AML-193 (cell line): ENCODE measurements around the gene LTBP1.
"Not testable (repeated sequence)": the region's sequence is repeated elsewhere in the genome, so short reads cannot be mapped to it uniquely, and the experiment has no call there.

Experiments
- DNase-seq, 2 experiments: peaks; one replicate each; lab custom pipeline; 2025; lab: John Stamatoyannopoulos, UW

Gene LTBP1

DNA sequence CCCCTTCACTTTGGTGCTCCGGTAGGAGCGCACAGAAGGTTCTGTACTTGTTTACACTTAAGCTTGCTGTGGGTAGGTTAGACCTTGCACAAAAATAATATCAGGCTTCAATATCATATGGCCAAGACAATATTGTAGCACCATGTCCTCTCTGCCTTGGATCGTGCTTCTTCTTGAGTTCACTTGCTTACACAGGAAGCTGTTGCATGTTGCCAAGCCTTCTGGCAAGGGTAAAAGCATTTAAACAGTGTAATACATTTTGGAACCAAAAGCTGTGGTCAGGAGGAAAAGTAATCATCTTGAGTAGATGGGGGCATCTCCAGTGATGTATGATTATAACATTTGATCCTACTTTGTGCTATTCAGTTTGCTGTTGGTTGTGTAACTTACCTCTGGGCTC lies 197.5 kb downstream of the LTBP1 start:
- no peak for DNase-seq

DNA sequence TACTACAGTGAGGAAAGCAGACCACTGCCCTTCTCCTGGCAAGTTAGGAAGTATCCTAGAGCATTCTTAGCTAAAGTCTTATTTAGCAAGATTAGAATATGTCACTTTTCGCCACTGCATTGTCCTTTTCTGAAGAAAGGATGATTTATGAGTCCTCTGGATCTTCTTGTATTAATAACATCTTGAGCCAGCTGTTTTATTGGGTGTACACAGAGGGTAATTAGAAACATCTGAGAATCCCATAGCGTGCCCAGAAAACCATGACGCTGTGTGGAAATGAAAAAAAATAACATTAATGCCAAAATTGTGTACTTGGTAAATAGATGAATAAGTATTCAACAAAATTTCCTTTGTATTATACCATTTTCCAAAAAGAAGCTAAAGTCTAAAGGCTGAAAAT lies 198.7 kb downstream of the LTBP1 start:
- DNase-seq = no peak

DNA sequence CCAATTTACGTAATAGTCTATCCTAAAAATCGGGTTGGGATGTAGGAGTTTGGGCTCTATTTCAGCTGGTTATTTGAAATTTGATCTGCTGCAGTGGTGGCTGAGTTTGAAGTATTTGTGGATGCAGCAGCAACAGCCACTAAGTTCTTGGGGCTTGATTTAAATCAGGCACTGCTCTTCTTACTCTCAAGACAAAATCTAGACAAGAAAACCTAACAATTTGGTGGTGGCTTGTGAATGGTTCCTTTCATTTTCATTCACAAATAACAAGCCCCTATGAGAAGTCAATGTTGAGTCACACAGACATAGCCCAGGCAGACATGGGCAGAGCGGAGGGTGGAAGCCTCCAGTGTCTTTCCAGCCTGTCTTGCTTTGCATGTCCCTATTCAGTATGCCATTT lies 199.3 kb downstream of the LTBP1 start:
- no peak for DNase-seq

DNA sequence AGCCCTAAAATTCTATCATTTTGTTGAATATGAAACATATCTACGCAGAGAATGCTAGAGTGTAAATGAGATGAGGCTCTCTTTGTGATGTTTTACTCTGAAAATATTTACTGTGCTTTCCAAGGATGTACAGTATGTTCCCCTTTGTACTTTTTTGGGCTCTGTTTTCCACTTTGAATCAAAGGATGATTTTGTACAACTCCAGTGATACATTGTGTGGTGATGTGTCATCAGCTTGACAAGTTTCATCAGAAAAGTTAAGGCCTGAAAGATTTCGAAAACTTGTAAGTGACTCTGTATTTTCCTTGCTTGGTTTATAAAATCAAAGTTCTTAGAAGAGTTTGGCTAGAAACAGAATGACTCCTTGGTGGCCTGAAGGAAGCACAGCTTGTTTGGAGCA lies 206.3 kb downstream of the LTBP1 start:
- no peak for DNase-seq

DNA sequence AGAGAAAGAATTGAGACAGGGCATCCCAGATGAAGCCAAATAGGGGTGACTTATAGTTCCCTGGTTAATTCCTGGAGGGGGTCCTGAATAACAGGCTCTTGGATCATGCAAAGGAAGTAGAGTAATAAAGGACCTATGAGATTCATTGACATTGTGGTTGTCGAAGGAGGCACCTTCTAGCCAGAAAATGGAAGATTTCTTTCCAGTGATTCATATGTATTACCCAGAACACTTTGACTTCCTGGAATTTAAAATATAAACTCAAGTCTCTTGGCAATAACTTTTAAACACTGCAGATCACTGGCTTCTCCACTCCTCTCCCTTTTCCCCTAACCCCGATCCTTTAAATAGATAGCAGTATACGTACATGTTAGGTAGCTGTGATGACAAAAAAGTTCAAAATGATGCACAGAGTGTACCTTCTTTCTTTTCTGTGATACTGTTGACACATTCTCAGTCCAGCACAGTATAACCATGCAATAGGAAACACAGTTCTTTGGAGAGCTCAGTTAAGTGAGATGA lies 211.8 kb downstream of the LTBP1 start:
- no peak for DNase-seq

DNA sequence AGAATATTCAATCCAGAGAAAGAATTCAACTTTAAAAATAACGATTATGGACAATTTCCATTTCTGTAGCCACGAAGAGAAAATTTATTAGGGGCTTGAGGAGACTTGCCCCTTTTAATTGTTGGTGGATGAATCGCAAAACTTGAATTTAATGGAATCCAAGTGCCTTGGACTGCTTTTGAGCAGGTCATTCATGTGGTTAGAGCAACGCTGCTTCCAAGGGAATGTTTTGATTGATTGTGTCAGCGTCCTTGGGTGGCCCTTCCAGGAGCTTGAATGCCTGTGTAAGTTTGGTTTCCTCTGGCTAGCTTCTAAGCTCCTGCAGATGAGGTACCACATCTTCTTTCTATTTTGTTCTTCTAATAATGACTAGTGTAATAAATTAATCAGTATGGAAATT lies 213.4 kb downstream of the LTBP1 start:
- DNase-seq = no peak

DNA sequence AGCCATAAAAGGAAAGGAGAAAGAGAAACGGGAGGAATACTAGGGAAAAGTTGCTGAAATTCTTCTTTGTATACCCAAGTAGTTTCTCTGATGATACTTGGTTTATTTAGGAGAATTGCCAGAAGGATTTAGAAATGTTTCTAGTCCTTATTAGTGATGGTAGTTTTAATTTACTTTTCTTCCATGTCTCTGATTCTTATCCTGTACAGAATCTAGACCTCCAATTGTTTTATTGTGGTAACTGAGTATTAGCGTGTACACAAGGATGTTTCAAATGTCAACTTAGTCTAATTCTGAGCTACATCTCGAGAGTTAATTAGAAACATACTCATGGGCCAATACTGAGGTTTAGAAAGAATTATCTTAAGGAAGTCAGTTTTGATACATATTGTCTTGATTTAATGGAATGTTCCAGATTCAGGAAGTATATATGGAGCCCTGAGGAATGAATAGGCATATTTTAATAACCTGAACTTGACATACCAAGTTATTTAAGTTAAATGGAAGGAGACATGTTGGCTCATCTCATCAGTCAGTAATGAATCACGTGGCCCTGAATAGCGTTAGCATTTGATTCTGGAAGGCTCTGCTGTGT lies 219.6 kb downstream of the LTBP1 start:
- no peak for DNase-seq

DNA sequence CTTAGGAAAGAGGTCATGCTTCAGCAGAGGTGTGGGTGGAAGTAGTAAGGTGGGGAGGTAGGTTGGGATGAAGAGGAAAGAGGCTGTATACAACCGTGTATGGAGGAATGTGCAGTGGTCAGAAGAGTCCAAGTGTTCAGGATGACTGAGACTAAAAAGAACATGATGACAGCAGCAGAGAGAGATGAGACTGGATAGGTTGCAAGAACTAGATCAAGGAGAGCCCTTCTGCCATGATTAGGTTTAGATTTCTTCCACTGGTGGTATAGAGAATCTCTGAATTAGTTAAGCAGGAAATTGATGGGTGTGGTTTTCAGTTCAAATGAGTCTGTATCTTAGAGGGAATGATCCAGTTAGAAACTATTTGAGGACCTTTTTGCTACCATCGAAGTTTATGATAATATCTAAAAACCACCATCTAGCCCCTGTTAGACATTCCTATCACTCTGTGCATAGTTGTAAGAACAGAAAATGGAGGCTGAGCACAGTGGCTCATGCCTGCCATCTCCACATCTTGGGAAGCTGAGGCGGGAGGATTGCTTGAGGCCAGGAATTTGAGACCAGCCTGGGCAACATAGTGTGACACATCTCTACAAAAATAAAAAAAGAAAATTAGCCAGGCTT lies 221.0 kb downstream of the LTBP1 start:
- no peak for DNase-seq

DNA sequence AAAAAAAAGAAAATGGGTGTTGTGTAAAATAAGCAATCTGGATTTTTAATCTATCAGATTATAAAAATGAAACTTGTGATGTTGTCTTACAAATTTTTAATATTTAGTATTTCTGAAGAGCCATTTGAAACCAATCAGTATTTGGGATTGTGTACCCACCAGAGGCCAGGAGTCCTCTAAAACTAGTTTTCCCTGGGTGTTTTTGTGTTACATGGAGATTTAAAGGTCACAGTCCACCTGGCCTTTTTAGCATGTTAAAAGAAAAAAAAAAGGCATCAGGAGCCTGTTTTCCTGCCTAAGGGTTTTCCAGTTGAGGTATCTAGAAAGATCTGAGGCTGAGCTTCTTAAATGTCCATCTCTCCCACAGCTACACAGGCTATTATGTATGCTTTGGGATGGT lies 221.7 kb downstream of the LTBP1 start:
- no peak for DNase-seq

DNA sequence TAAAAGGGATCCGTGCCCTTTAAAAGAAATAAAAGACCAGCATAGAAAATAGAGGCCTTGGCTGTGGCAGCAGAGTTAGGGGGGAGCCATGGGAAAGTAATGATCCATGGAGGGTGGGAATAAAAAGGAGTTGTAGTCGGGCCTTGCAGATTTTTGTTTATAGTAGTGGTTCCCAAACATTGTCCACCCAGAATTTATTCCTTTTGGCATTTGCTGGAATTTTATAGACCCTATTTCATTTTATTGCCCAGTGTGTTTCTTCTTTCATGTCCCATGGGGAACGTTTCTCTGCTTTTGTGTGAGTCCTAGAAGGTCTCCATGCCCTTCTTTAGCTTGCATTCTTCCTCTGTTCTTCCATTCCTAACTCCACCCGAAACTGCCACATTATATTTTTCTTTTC lies 222.2 kb downstream of the LTBP1 start:
- no peak for DNase-seq

DNA sequence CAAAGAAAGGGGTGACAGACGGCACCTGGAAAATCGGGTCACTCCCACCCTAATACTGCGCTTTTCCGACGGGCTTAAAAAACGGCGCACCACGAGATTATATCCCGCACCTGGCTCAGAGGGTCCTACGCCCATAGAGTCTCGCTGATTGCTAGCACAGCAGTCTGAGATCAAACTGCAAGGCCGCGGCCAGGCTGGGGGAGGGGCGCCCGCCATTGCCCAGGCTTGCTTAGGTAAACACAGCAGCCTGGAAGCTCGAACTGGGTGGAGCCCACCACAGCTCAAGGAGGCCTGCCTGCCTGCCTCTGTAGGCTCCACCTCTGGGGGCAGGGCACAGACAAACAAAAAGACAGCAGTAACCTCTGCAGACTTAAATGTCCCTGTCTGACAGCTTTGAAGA lies 223.5 kb downstream of the LTBP1 start:
- not testable (repeated sequence) for DNase-seq

DNA sequence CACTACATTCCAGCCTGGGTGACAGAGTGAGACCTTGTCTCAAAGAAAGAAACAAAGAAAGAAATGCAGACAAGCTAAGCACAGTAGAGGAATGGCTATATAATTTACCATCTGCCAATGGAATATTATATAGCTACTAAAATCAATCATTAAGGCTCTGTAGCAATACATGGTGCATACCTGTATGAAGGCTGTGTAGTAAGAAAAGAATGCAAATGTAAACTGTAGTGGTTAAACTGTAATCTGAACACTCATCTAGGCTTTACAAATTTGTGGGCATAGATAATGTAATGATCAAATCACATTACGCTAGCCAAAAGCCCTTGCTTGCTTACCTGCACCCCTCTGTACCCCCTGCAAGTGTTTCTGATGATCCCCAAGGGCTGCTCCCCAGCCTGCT lies 230.9 kb downstream of the LTBP1 start:
- no peak for DNase-seq

DNA sequence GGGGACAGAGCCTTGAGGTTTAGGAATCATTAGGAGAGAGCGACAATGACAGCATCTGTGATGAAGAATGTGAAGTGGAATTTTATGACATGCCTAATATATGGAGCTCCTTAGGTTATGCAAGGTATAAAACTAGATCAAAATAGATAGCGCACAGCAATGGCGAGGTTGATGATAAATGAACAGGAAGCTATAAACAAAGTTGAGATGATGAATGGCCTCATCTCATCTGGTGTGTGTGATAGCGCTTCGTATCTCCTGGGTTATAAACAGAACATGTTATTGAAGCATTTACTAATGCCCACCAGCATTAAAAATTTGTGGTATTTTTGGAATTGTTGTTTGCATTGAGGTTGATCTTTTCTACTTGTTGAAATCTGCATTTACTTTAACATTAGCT lies 231.5 kb downstream of the LTBP1 start:
- no peak for DNase-seq

DNA sequence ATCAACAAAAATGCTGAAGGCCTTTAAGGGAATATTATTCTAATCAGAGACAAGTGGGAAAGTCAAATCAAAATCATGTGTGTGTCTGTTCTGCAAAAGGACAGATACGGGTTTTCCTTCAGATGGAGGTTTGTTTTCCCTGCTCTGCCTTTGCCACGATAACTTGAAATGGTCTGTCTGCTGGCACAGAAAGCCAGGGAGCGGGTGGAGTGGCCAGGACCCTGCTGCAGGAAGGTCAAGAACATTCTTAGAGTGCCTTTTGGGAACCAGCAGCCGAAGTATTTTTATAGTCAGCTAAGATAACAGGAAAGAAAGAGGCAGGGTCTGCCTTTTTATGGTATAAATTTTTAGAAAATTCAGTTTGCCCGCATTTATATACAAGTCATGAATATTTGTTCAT lies 234.2 kb downstream of the LTBP1 start:
- DNase-seq = no peak

DNA sequence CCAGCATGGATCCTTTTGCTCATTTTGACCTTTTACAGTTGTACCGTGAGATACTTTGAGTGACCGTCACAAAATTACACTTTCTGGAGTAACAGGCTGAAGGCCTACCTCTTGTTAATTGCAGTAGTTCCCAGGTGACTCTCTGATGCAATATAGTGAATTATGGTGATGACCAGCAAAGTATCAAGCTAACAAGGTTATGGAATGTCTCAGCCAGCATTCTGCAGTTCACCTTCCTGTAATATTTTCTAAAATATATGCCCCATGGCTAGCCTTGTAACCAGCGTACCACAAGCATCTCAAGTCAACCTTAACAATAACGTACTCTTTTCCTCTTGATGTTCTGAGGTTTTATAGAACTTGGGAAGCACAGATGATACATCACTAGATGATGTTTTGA lies 234.7 kb downstream of the LTBP1 start:
- DNase-seq = no peak

DNA sequence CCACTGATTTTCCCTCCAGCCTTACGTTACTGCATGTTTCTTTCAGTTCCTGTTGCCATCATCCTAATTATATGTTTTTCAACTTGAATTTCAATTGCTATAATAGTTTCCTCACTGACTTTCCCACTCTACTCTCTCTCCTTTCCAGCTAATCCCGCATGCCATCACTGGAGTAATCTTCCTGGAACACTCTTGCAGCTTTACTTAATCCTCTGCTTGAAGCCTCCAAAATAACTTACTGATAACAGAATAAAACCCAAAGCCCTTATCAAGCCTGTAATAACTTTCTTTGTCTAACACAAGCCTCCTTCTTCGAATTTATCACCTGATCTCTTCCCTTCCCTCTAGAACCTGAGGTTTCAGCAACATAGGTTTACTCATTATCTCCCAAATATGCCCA lies 237.3 kb downstream of the LTBP1 start:
- DNase-seq = no peak

DNA sequence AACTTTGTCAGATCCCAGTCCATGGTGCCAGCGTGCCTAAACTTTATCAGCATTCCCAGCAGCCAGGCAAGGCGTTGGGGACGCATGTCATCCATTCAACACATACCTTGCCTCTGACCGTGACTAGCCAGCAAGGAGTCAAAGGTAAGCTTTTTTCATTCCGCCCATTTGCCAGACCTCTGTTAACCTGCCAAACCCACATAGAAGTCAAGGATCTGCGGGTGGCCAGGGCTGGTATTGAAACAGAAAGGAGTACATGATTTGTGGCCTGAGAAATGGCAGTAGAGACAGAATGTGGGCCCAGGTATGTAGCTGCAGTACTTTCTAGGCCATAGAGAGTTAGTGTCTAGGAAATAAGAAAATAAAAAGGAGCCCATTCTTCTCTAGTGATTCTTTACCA lies 240.2 kb downstream of the LTBP1 start:
- DNase-seq = no peak

DNA sequence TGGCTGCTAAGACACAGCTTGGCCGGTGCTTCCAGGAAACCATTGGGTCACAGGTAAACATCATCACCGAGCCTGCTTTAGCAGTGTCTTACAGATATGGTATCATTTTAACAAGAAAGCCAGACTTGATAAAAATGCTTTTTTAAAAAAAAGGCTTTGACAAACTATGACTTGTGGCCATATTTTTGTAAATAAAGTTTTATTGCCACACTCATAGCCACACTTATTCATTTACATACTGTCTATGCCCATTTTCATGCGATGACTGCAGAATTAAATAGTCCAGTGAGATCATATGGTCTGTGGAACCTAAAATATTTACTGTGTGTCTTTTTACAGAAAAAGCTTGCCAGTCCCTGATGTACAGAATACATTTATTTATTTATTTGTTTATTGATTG lies 242.0 kb downstream of the LTBP1 start:
- no peak for DNase-seq

DNA sequence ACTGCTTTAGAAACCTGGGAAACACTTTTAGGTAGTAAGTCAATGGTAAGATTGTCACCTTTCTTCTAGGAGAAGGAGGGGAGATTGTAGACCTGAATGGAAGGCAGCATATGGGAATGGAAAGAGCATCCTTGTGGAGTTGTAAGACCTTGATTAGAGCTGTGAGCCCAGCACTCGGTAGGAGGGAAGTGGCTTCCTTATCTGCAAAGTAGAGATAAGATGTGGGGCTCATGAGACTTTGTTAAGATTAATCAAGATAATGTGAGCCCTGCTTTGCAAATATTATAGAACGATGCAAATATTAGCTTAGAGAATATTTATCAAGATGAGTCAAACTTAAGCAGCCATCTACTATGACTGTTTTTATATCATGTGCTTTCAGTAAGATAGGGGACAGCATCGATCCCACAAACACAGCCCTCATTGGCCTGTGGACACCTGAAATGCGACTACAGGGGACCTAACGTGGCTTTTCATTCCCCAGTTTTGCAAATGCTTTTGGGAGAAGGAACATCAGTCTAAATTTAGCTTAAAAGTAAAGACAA lies 243.7 kb downstream of the LTBP1 start:
- DNase-seq = no peak

DNA sequence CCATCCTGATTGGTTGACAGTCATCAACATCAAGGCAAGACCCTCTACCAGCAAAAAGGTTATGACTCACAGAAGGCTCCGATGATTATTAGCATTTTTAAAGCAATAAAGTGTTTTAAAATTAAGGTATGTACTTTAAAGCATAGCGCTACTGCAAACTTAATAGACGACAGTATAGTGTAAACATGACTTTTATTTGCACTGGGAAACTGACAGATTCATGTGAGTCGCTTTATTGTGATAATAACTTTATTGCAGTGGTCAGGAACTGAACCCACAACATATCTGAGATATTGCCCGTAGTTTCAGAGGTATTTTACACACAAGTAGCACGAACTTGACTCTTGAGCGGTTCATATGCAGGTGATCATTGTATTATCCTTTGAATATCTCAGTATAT lies 249.1 kb downstream of the LTBP1 start:
- DNase-seq = no peak

DNA sequence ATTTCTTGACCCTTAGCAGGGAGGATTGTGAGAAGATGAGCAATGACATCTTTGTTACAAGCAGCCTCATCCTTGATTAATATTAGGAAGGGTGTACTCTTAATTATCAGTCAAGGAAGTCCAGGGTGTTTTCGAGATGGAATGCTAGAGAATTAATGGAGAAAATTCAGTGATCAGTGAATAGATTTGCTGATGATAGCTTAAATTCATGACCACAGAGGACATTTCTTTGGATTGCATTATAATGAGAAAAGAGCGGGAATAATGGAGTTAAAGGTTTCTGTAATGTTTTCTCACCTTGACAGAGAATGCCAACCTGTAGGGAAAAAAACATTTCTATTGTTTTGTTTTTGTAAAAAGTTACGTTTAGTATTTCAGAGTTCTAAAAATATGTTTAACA lies 249.9 kb downstream of the LTBP1 start:
- DNase-seq = no peak

DNA sequence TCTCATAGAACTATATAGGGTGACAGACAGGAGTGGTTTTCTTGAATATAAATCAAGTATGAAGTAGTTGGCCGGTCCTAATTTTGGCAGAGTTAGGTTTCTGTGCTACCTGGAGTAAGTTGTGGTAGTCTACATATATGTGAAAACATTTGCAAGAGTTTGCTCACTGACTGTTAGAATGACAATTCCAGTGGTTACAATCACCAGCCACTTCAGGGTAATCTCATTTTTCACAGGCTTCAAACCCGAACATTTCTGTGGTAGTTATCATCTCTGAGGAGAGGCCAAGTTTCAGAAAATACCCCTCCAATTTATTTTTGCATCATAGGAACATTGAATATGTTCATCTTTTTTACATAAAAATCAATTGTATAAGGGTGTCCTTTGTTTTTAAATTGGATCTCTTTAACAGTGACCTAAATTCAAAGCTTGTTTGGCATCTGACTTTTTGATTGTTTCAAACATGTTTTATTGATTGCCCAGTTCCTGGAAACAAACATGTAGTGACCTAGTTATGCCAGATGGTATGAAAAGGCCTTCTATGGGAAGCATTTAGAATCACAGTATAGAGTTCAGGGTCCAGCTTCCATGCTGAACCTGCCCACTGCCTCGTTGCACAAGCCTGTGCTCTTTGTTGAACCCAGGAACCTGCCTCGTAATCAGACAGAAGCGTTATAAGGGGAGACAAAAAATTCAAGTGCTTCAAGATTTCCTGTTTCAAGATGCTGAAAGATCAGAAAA lies 250.6 kb downstream of the LTBP1 start:
- DNase-seq = no peak
